Measurements from ENCODE around the gene FCRLB.
"Not testable (repeated sequence)": the region's sequence is repeated elsewhere in the genome, so short reads cannot be mapped to it uniquely, and the experiment has no call there.

- TF ChIP-seq CTCF, POLR2A, POLR2AphosphoS5 (IDR thresholded peaks at IDR 0.05): not testable (repeated sequence)
These were observed 48.3 kb downstream of the FCRLB start for GRCh38 chr1:161769673-161770045.

Data from breast epithelium (tissue), 3 donors.